ENCODE results near the gene C17orf78. TPM values are rescaled to one million over a fixed set of nuclear protein-coding genes. Genes with fewer than 3 reads are reported as not detected.

The C17orf78 gene
- total RNA-seq, result not detected

DNA sequence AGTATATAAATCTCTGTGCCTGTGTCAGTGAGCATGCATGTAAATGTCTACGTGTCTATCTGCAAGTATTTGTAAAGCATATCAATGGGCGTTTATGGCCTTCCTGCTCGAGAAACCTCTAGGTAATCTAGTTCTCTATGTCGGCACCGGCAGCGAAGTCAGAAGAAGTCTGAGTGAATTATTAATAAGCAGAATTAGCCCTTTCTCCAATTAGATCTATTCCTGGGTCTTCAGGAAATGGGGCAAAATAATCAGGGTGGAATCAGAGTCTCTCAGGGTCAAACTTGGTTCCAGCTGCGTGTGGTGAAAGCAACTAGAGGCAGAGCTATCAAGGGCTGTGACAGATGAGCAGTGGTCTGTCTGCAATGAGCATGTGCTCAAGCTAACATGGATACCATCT, at the start of gene C17orf78:
Gene C17orf78 (plus strand): TSS at position 280 of the 400 bp plus-strand sequence. CDS start 108 bp downstream, at position 388.
- H3K9me3 ChIP-seq, result no peaks in the 10 kb centered on the region
- H3K36me3 ChIP-seq, result no peaks in the 10 kb centered on the region
- TF ChIP-seq EP300 (IDR thresholded peaks at IDR 0.05) (no peak), CTCF (IDR thresholded peaks at IDR 0.05) (no peak), POLR2A (IDR thresholded peaks at IDR 0.05) (no peak), POLR2AphosphoS5 (IDR thresholded peaks at IDR 0.05) (no peak)
- 76 to 92% methylated on average over 3 to 6 of the region's 7 CpGs for WGBS, 2 donors (ENCODE audit: low coverage in 1 of 2)
- H3K4me1 ChIP-seq, result peaks cover 0 to 7% (median 0%) of the 10 kb centered on the region in 3 donors
- no peak for ATAC-seq
- no peaks in the 10 kb centered on the region for H3K27me3 ChIP-seq
- H3K27ac ChIP-seq, result no peak within 1 kb of the TSS
- no peak within 1 kb of the TSS for H3K4me3 ChIP-seq

GRCh38 chr17:37327341-37328090, 48.3 kb upstream of the C17orf78 start:
- no peaks in the 10 kb centered on the region for H3K4me1 ChIP-seq
- H3K9me3 ChIP-seq, result no peaks in the 10 kb centered on the region
- 70 to 71% methylated on average over 5 of the region's 5 CpGs for WGBS, 2 donors (ENCODE audit: low coverage in 1 of 2)
- ATAC-seq, result peak; percentile 39
- TF ChIP-seq POLR2AphosphoS5 (IDR thresholded peaks at IDR 0.05), result no peak
- TF ChIP-seq EP300 (IDR thresholded peaks at IDR 0.05), result no peak
- TF ChIP-seq POLR2A (IDR thresholded peaks at IDR 0.05), result no peak
- no peak for TF ChIP-seq CTCF (IDR thresholded peaks at IDR 0.05)
- no peak overlapping the region for H3K27ac ChIP-seq
- H3K36me3 ChIP-seq, result peaks cover 0 to 43% of the 10 kb centered on the region in 2 donors
- H3K27me3 ChIP-seq, result no peaks in the 10 kb centered on the region
- H3K4me3 ChIP-seq, result no peak overlapping the region

DNA sequence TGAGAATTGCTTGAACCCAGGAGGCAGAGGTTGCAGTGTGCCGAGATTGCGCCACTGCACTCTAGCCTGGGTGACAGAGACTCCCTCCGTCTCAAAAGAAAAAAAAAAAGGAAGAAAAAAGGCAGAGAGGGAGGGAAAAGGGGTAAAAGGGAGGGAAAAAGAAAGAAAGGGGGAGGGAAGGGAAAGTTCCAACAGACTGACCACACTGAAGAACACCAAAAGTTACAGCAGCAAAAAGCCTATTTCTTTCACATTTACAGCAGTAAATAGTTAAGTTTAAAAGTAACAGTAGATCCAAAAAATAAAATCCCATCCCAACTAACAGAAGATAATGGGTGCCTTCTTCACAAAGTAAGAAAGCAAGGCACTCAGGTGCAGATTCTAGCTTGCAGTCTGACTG, 36.9 kb upstream of the C17orf78 start:
- WGBS, 2 donors (ENCODE audit: low coverage in 1 of 2), result no CpG with 5 or more reads among the region's 3 CpGs

GRCh38 chr17:37339321-37339720, 36.5 kb upstream of the C17orf78 start:
- no peaks in the 10 kb centered on the region for H3K4me1 ChIP-seq
- ATAC-seq, result no peak
- TF ChIP-seq CTCF (IDR thresholded peaks at IDR 0.05) (no peak), POLR2AphosphoS5 (IDR thresholded peaks at IDR 0.05) (no peak), EP300 (IDR thresholded peaks at IDR 0.05) (no peak), POLR2A (IDR thresholded peaks at IDR 0.05) (no peak)
- H3K4me3 ChIP-seq, result no peak overlapping the region
- no peak overlapping the region for H3K27ac ChIP-seq
- WGBS, 2 donors (ENCODE audit: low coverage in 1 of 2), result 59 to 74% methylated on average over 3 of the region's 3 CpGs
- no peaks in the 10 kb centered on the region for H3K27me3 ChIP-seq
- no peaks in the 10 kb centered on the region for H3K9me3 ChIP-seq
- H3K36me3 ChIP-seq, result peaks cover 0 to 4% of the 10 kb centered on the region in 2 donors

More for the DNA sequence above, 36.9 kb upstream of the C17orf78 start:
- H3K9me3 ChIP-seq, result no peaks in the 10 kb centered on the region
- no peaks in the 10 kb centered on the region for H3K4me1 ChIP-seq
- no peaks in the 10 kb centered on the region for H3K27me3 ChIP-seq
- TF ChIP-seq POLR2A (IDR thresholded peaks at IDR 0.05) (no peak), POLR2AphosphoS5 (IDR thresholded peaks at IDR 0.05) (no peak), CTCF (IDR thresholded peaks at IDR 0.05) (no peak), EP300 (IDR thresholded peaks at IDR 0.05) (no peak)
- H3K4me3 ChIP-seq, result no peak overlapping the region
- H3K36me3 ChIP-seq, result peaks cover 0 to 4% of the 10 kb centered on the region in 2 donors
- no peak for ATAC-seq
- H3K27ac ChIP-seq, result no peak overlapping the region

- no peaks in the 10 kb centered on the region for H3K4me1 ChIP-seq
- 95 to 100% methylated on average over 2 of the region's 2 CpGs for WGBS, 2 donors (ENCODE audit: low coverage in 1 of 2)
- ATAC-seq, result no peak
- TF ChIP-seq POLR2AphosphoS5 (IDR thresholded peaks at IDR 0.05) (no peak), EP300 (IDR thresholded peaks at IDR 0.05) (no peak), POLR2A (IDR thresholded peaks at IDR 0.05) (no peak), CTCF (IDR thresholded peaks at IDR 0.05) (no peak)
- no peak overlapping the region for H3K4me3 ChIP-seq
- H3K27me3 ChIP-seq, result no peaks in the 10 kb centered on the region
- peaks cover 0 to 10% of the 10 kb centered on the region in 2 donors for H3K36me3 ChIP-seq
- no peaks in the 10 kb centered on the region for H3K9me3 ChIP-seq
- no peak overlapping the region for H3K27ac ChIP-seq
Observed at GRCh38 chr17:37340804-37341203, 35.0 kb upstream of the C17orf78 start.
